Stimulated activated naive CD8-positive, alpha-beta T cell treated with anti-CD3 and anti-CD28 coated beads, Interleukin-15, amount 100 ng/mL, for 72 hours (primary cell): ENCODE results near the gene RGS2.

Source experiments
- ATAC-seq: fragments of 150-1000 bp; cut with Tn5 transposase; 2 replicates; pipeline ENCODE4 v1.10.0; 2021; ENCODE audit warnings: mild to moderate bottlenecking, moderate library complexity
- DNase-seq, 2 donors: peaks; one replicate each; pipeline ENCODE4 v3.0.0; 2021 to 2022
- H3K27ac Mint-ChIP-seq, 2 donors: one replicate each; pipeline ENCODE4 v1.8.0; 2022; ENCODE audit warnings: mild to moderate bottlenecking in 2 of 2, mixed read lengths in 2 of 2, moderate library complexity in 2 of 2
- H3K27me3 Mint-ChIP-seq: one replicate; pipeline ENCODE4 v1.8.0; 2022; ENCODE audit warnings: mixed read lengths
- H3K4me1 Mint-ChIP-seq: one replicate; pipeline ENCODE4 v1.8.0; 2022; ENCODE audit warnings: mild to moderate bottlenecking, mixed read lengths
- H3K4me3 Mint-ChIP-seq, 2 donors: one replicate each; pipeline ENCODE4 v1.8.0; 2022; ENCODE audit warnings: mild to moderate bottlenecking in 2 of 2, mixed read lengths in 2 of 2, moderate library complexity in 1 of 2
- H3K9me3 Mint-ChIP-seq, 2 donors: one replicate each; pipeline ENCODE4 v1.8.0; 2022; ENCODE audit warnings: mixed read lengths in 2 of 2

Gene RGS2

GRCh38 chr1:192786576-192786975 is 22.3 kb upstream of the RGS2 start:
- Mint-ChIP-seq H3K27me3 (peaks cover 20% of the 10 kb centered on the region), H3K27ac (no peak overlapping the region), H3K9me3 (no peaks in the 10 kb centered on the region), H3K4me1 (no peaks in the 10 kb centered on the region), H3K4me3 (no peak overlapping the region)
- DNase-seq (no peak), ATAC-seq (no peak)

GRCh38 chr1:192787914-192788585 is 20.8 kb upstream of the RGS2 start:
- DNase-seq: no peak
- no peak overlapping the region for H3K27ac Mint-ChIP-seq
- no peaks in the 10 kb centered on the region for H3K4me1 Mint-ChIP-seq
- H3K9me3 Mint-ChIP-seq: no peaks in the 10 kb centered on the region
- H3K4me3 Mint-ChIP-seq: no peak overlapping the region
- no peak for ATAC-seq
- H3K27me3 Mint-ChIP-seq: peaks cover 10% of the 10 kb centered on the region

GRCh38 chr1:192789871-192790270 is 19.0 kb upstream of the RGS2 start:
- H3K9me3 Mint-ChIP-seq: no peaks in the 10 kb centered on the region
- ATAC-seq (no peak), DNase-seq (no peak)
- H3K4me1 Mint-ChIP-seq: no peaks in the 10 kb centered on the region
- H3K27ac Mint-ChIP-seq: no peak overlapping the region
- no peak overlapping the region for H3K4me3 Mint-ChIP-seq
- H3K27me3 Mint-ChIP-seq: no peaks in the 10 kb centered on the region

GRCh38 chr1:192792628-192793027 is 16.2 kb upstream of the RGS2 start:
- no peaks in the 10 kb centered on the region for H3K27me3 Mint-ChIP-seq
- ATAC-seq: no peak
- DNase-seq: no peak
- no peak overlapping the region for H3K27ac Mint-ChIP-seq
- no peak overlapping the region for H3K4me3 Mint-ChIP-seq
- H3K9me3 Mint-ChIP-seq: no peaks in the 10 kb centered on the region
- H3K4me1 Mint-ChIP-seq: no peaks in the 10 kb centered on the region

GRCh38 chr1:192793983-192794767 is 14.7 kb upstream of the RGS2 start:
- Mint-ChIP-seq H3K4me1 (no peaks in the 10 kb centered on the region), H3K4me3 (no peak overlapping the region), H3K27ac (no peak overlapping the region), H3K9me3 (no peaks in the 10 kb centered on the region), H3K27me3 (no peaks in the 10 kb centered on the region)
- DNase-seq: no peak
- ATAC-seq: no peak

- Mint-ChIP-seq H3K27ac (no peak overlapping the region), H3K27me3 (no peaks in the 10 kb centered on the region), H3K4me3 (no peak overlapping the region), H3K4me1 (no peaks in the 10 kb centered on the region), H3K9me3 (no peaks in the 10 kb centered on the region)
- ATAC-seq (no peak), DNase-seq (no peak)
Observed at GRCh38 chr1:192794768-192795035, 14.1 kb upstream of the RGS2 start.

- Mint-ChIP-seq H3K4me1 (no peaks in the 10 kb centered on the region), H3K9me3 (no peaks in the 10 kb centered on the region), H3K27me3 (no peaks in the 10 kb centered on the region), H3K27ac (no peak overlapping the region), H3K4me3 (no peak overlapping the region)
- DNase-seq (no peak), ATAC-seq (no peak)
Observed at GRCh38 chr1:192795916-192796618, 12.8 kb upstream of the RGS2 start.

- Mint-ChIP-seq H3K9me3 (no peaks in the 10 kb centered on the region), H3K4me3 (no peak overlapping the region), H3K27me3 (no peaks in the 10 kb centered on the region), H3K4me1 (no peaks in the 10 kb centered on the region), H3K27ac (no peak overlapping the region)
- ATAC-seq (no peak), DNase-seq (no peak)
Observed at GRCh38 chr1:192797143-192797542, 11.7 kb upstream of the RGS2 start.

- ATAC-seq: no peak
- H3K27ac Mint-ChIP-seq: no peak overlapping the region
- H3K4me3 Mint-ChIP-seq: no peak overlapping the region
- H3K27me3 Mint-ChIP-seq: no peaks in the 10 kb centered on the region
- no peak for DNase-seq
- H3K9me3 Mint-ChIP-seq: no peaks in the 10 kb centered on the region
- no peaks in the 10 kb centered on the region for H3K4me1 Mint-ChIP-seq
Observed at GRCh38 chr1:192797891-192798290, 10.9 kb upstream of the RGS2 start.

GRCh38 chr1:192801451-192801850 is 7.4 kb upstream of the RGS2 start:
- DNase-seq (no peak), ATAC-seq (no peak)
- no peaks in the 10 kb centered on the region for H3K9me3 Mint-ChIP-seq
- H3K27me3 Mint-ChIP-seq: no peaks in the 10 kb centered on the region
- H3K27ac Mint-ChIP-seq: no peak overlapping the region
- no peak overlapping the region for H3K4me3 Mint-ChIP-seq
- no peaks in the 10 kb centered on the region for H3K4me1 Mint-ChIP-seq

GRCh38 chr1:192802406-192802805 is 6.4 kb upstream of the RGS2 start:
- H3K4me3 Mint-ChIP-seq: no peak overlapping the region
- no peak for ATAC-seq
- peaks cover 8% of the 10 kb centered on the region for H3K4me1 Mint-ChIP-seq
- no peak overlapping the region for H3K27ac Mint-ChIP-seq
- H3K27me3 Mint-ChIP-seq: no peaks in the 10 kb centered on the region
- no peaks in the 10 kb centered on the region for H3K9me3 Mint-ChIP-seq
- no peak for DNase-seq

- Mint-ChIP-seq H3K4me1 (peaks cover 19% of the 10 kb centered on the region), H3K27me3 (no peaks in the 10 kb centered on the region), H3K27ac (no peak overlapping the region), H3K9me3 (no peaks in the 10 kb centered on the region), H3K4me3 (no peak overlapping the region)
- DNase-seq: no peak
- ATAC-seq: no peak
Observed at GRCh38 chr1:192803501-192803900, 5.3 kb upstream of the RGS2 start.

- peak; percentile 42 for ATAC-seq
- Mint-ChIP-seq H3K4me1 (peaks cover 37% of the 10 kb centered on the region), H3K27me3 (no peaks in the 10 kb centered on the region), H3K27ac (peak overlapping the region in 1 of 2 donors; percentile 76), H3K4me3 (no peak overlapping the region), H3K9me3 (no peaks in the 10 kb centered on the region)
- peak; percentile 23 to 34 for DNase-seq
Observed at GRCh38 chr1:192805832-192806323, 3.0 kb upstream of the RGS2 start.

GRCh38 chr1:192807211-192808162 is 1.4 kb upstream of the RGS2 start:
- Mint-ChIP-seq H3K27me3 (no peaks in the 10 kb centered on the region), H3K4me3 (peak overlapping the region; percentile 93 to 96), H3K4me1 (peaks cover 37% of the 10 kb centered on the region), H3K27ac (no peak overlapping the region), H3K9me3 (no peaks in the 10 kb centered on the region)
- DNase-seq (peak in 1 of 2 donors; percentile 10), ATAC-seq (peak; percentile 20)

- Mint-ChIP-seq H3K4me3 (peak overlapping the region; percentile 93 to 96), H3K9me3 (no peaks in the 10 kb centered on the region), H3K27ac (no peak overlapping the region), H3K27me3 (no peaks in the 10 kb centered on the region), H3K4me1 (peaks cover 37% of the 10 kb centered on the region)
- DNase-seq (no peak), ATAC-seq (no peak)
Observed at GRCh38 chr1:192808163-192808517, 699 bp upstream of the RGS2 start.
